Measurements from ENCODE around the gene NDUFS4. TPM values are rescaled to one million over a fixed set of nuclear protein-coding genes. Genes with fewer than 3 reads are reported as not detected.

NDUFS4 gene
- total RNA-seq, 2 experiments from 2014 or later, result 59.4 to 65.4 TPM

- no peak for DNase-seq
- peaks cover 7% of the 10 kb centered on the region for H3K9me3 Mint-ChIP-seq
- H3K36me3 Mint-ChIP-seq, result peaks cover 3% of the 10 kb centered on the region
- peaks cover 4% of the 10 kb centered on the region for H3K4me1 Mint-ChIP-seq
- H3K4me3 Mint-ChIP-seq, result no peak overlapping the region
- H3K27ac Mint-ChIP-seq, result no peak overlapping the region
- peaks cover 39% of the 10 kb centered on the region for H3K27me3 Mint-ChIP-seq
Observed at GRCh38 chr5:53556001-53556400, 4.4 kb upstream of the NDUFS4 start.

- H3K36me3 Mint-ChIP-seq, result peaks cover 9% of the 10 kb centered on the region
- H3K27me3 Mint-ChIP-seq, result peaks cover 39% of the 10 kb centered on the region
- H3K4me1 Mint-ChIP-seq, result peaks cover 9% of the 10 kb centered on the region
- H3K4me3 Mint-ChIP-seq, result no peak overlapping the region
- H3K27ac Mint-ChIP-seq, result no peak overlapping the region
- no peak for DNase-seq
- peaks cover 7% of the 10 kb centered on the region for H3K9me3 Mint-ChIP-seq
Observed at GRCh38 chr5:53557386-53557785, 3.1 kb upstream of the NDUFS4 start.

- Mint-ChIP-seq H3K9me3 (peaks cover 7% of the 10 kb centered on the region), H3K27me3 (peaks cover 34% of the 10 kb centered on the region), H3K4me3 (no peak overlapping the region), H3K36me3 (peaks cover 11% of the 10 kb centered on the region), H3K4me1 (peaks cover 19% of the 10 kb centered on the region), H3K27ac (no peak overlapping the region)
- no peak for DNase-seq
Observed at GRCh38 chr5:53558966-53559365, 1.5 kb upstream of the NDUFS4 start.

GRCh38 chr5:53560028-53560427, 411 bp upstream of the NDUFS4 start:
- H3K36me3 Mint-ChIP-seq, result peaks cover 11% of the 10 kb centered on the region
- peaks cover 7% of the 10 kb centered on the region for H3K9me3 Mint-ChIP-seq
- H3K4me1 Mint-ChIP-seq, result peaks cover 26% of the 10 kb centered on the region
- H3K27ac Mint-ChIP-seq, result peak overlapping the region; percentile 91
- no peak for DNase-seq
- H3K27me3 Mint-ChIP-seq, result peaks cover 26% of the 10 kb centered on the region
- peak overlapping the region; percentile 99 for H3K4me3 Mint-ChIP-seq

- no peak for DNase-seq
- H3K27ac Mint-ChIP-seq, result no peak overlapping the region
- H3K4me1 Mint-ChIP-seq, result peaks cover 31% of the 10 kb centered on the region
- H3K4me3 Mint-ChIP-seq, result no peak overlapping the region
- H3K36me3 Mint-ChIP-seq, result peaks cover 16% of the 10 kb centered on the region
- no peaks in the 10 kb centered on the region for H3K27me3 Mint-ChIP-seq
- H3K9me3 Mint-ChIP-seq, result peaks cover 2% of the 10 kb centered on the region
Observed at GRCh38 chr5:53568401-53568800, 8.0 kb downstream of the NDUFS4 start.

- Mint-ChIP-seq H3K9me3 (peaks cover 2% of the 10 kb centered on the region), H3K27ac (no peak overlapping the region), H3K4me1 (peaks cover 31% of the 10 kb centered on the region), H3K27me3 (no peaks in the 10 kb centered on the region), H3K36me3 (peaks cover 16% of the 10 kb centered on the region), H3K4me3 (no peak overlapping the region)
- no peak for DNase-seq
Observed at GRCh38 chr5:53568871-53569270, 8.4 kb downstream of the NDUFS4 start.

GRCh38 chr5:53569453-53569852, 9.0 kb downstream of the NDUFS4 start:
- H3K27ac Mint-ChIP-seq, result no peak overlapping the region
- no peak for DNase-seq
- peaks cover 16% of the 10 kb centered on the region for H3K36me3 Mint-ChIP-seq
- H3K4me3 Mint-ChIP-seq, result no peak overlapping the region
- peaks cover 2% of the 10 kb centered on the region for H3K9me3 Mint-ChIP-seq
- H3K4me1 Mint-ChIP-seq, result peaks cover 33% of the 10 kb centered on the region
- no peaks in the 10 kb centered on the region for H3K27me3 Mint-ChIP-seq

GRCh38 chr5:53571403-53571802, 11.0 kb downstream of the NDUFS4 start:
- Mint-ChIP-seq H3K27me3 (no peaks in the 10 kb centered on the region), H3K4me1 (peaks cover 35% of the 10 kb centered on the region), H3K9me3 (peaks cover 2% of the 10 kb centered on the region), H3K4me3 (no peak overlapping the region), H3K27ac (no peak overlapping the region), H3K36me3 (peaks cover 15% of the 10 kb centered on the region)
- DNase-seq, result no peak

- no peak for DNase-seq
- Mint-ChIP-seq H3K4me3 (no peak overlapping the region), H3K9me3 (no peaks in the 10 kb centered on the region), H3K27ac (no peak overlapping the region), H3K27me3 (no peaks in the 10 kb centered on the region), H3K36me3 (peaks cover 27% of the 10 kb centered on the region), H3K4me1 (peaks cover 44% of the 10 kb centered on the region)
Observed at GRCh38 chr5:53575101-53575500, 14.7 kb downstream of the NDUFS4 start.

GRCh38 chr5:53575831-53576230, 15.4 kb downstream of the NDUFS4 start:
- H3K36me3 Mint-ChIP-seq, result peaks cover 32% of the 10 kb centered on the region
- peaks cover 46% of the 10 kb centered on the region for H3K4me1 Mint-ChIP-seq
- no peak overlapping the region for H3K27ac Mint-ChIP-seq
- H3K27me3 Mint-ChIP-seq, result no peaks in the 10 kb centered on the region
- no peaks in the 10 kb centered on the region for H3K9me3 Mint-ChIP-seq
- DNase-seq, result no peak
- no peak overlapping the region for H3K4me3 Mint-ChIP-seq

- Mint-ChIP-seq H3K36me3 (peaks cover 27% of the 10 kb centered on the region), H3K9me3 (no peaks in the 10 kb centered on the region), H3K4me3 (no peak overlapping the region), H3K27ac (no peak overlapping the region), H3K27me3 (no peaks in the 10 kb centered on the region), H3K4me1 (peaks cover 46% of the 10 kb centered on the region)
- DNase-seq, result no peak
Observed at GRCh38 chr5:53576674-53577073, 16.2 kb downstream of the NDUFS4 start.

GRCh38 chr5:53578854-53579253, 18.4 kb downstream of the NDUFS4 start:
- Mint-ChIP-seq H3K4me3 (no peak overlapping the region), H3K36me3 (peaks cover 23% of the 10 kb centered on the region), H3K9me3 (no peaks in the 10 kb centered on the region), H3K4me1 (peaks cover 38% of the 10 kb centered on the region), H3K27me3 (no peaks in the 10 kb centered on the region), H3K27ac (no peak overlapping the region)
- no peak for DNase-seq

GRCh38 chr5:53580547-53580946, 20.1 kb downstream of the NDUFS4 start:
- no peak for DNase-seq
- H3K4me3 Mint-ChIP-seq, result no peak overlapping the region
- H3K27me3 Mint-ChIP-seq, result no peaks in the 10 kb centered on the region
- no peak overlapping the region for H3K27ac Mint-ChIP-seq
- H3K36me3 Mint-ChIP-seq, result peaks cover 26% of the 10 kb centered on the region
- H3K9me3 Mint-ChIP-seq, result no peaks in the 10 kb centered on the region
- H3K4me1 Mint-ChIP-seq, result peaks cover 29% of the 10 kb centered on the region

- Mint-ChIP-seq H3K4me3 (no peak overlapping the region), H3K27ac (no peak overlapping the region), H3K36me3 (peaks cover 25% of the 10 kb centered on the region), H3K4me1 (peaks cover 17% of the 10 kb centered on the region), H3K9me3 (no peaks in the 10 kb centered on the region), H3K27me3 (no peaks in the 10 kb centered on the region)
- no peak for DNase-seq
Observed at GRCh38 chr5:53582225-53582624, 21.8 kb downstream of the NDUFS4 start.

- H3K36me3 Mint-ChIP-seq, result peaks cover 16% of the 10 kb centered on the region
- peaks cover 57% of the 10 kb centered on the region for H3K4me1 Mint-ChIP-seq
- no peaks in the 10 kb centered on the region for H3K27me3 Mint-ChIP-seq
- H3K4me3 Mint-ChIP-seq, result no peak overlapping the region
- H3K27ac Mint-ChIP-seq, result no peak overlapping the region
- DNase-seq, result no peak
- no peaks in the 10 kb centered on the region for H3K9me3 Mint-ChIP-seq
Observed at GRCh38 chr5:53590759-53591158, 30.3 kb downstream of the NDUFS4 start.

GRCh38 chr5:53594419-53594818, 34.0 kb downstream of the NDUFS4 start:
- no peak overlapping the region for H3K27ac Mint-ChIP-seq
- H3K4me1 Mint-ChIP-seq, result peaks cover 51% of the 10 kb centered on the region
- peaks cover 22% of the 10 kb centered on the region for H3K36me3 Mint-ChIP-seq
- no peaks in the 10 kb centered on the region for H3K27me3 Mint-ChIP-seq
- DNase-seq, result no peak
- H3K4me3 Mint-ChIP-seq, result no peak overlapping the region
- peaks cover 3% of the 10 kb centered on the region for H3K9me3 Mint-ChIP-seq

GRCh38 chr5:53597894-53598293, 37.5 kb downstream of the NDUFS4 start:
- Mint-ChIP-seq H3K27ac (no peak overlapping the region), H3K4me3 (no peak overlapping the region), H3K4me1 (peaks cover 22% of the 10 kb centered on the region), H3K9me3 (peaks cover 5% of the 10 kb centered on the region), H3K27me3 (no peaks in the 10 kb centered on the region), H3K36me3 (peaks cover 22% of the 10 kb centered on the region)
- DNase-seq, result no peak

Data from activated naive CD8-positive, alpha-beta T cell treated with anti-CD3 and anti-CD28 coated beads for 36 hours (primary cell).